ENCODE results near the gene AP4S1.

GRCh38 chr14:31057701-31058364 is 32.4 kb downstream of the AP4S1 start:
- TF ChIP-seq CTCF (IDR thresholded peaks at IDR 0.05) (no peak), POLR2A (IDR thresholded peaks at IDR 0.05) (no peak)
